Sigmoid colon (tissue), 7 donors: Measurements from ENCODE around the gene MRM3. TPM values are rescaled to one million over a fixed set of nuclear protein-coding genes. Genes with fewer than 3 reads are reported as not detected.
"Not testable (repeated sequence)": the region's sequence is repeated elsewhere in the genome, so short reads cannot be mapped to it uniquely, and the experiment has no call there.

ENCODE experiments used
- DNase-seq: peaks from one replicate; pipeline ENCODE4 v3.0.0-alpha.2; 2019
- H3K27ac ChIP-seq, 4 donors: fragments of 200-600 bp; sonication (generic); one replicate each; pipeline ENCODE4 v1.5.1; 2016 to 2019; ENCODE audit warnings: mild to moderate bottlenecking in 1 of 4
- H3K27me3 ChIP-seq, 3 donors: fragments of 200-600 bp; sonication (generic); one replicate each; pipeline ENCODE4 v1.5.1; 2019; ENCODE audit warnings: mild to moderate bottlenecking in 1 of 3
- H3K36me3 ChIP-seq, 4 donors: fragments of 200-600 bp; sonication (generic); one replicate each; pipeline ENCODE4 v1.5.1; 2016 to 2019
- H3K4me1 ChIP-seq, 4 donors: fragments of 200-600 bp; sonication (generic); one replicate each; pipeline ENCODE4 v1.5.1; 2017 to 2019
- H3K4me3 ChIP-seq, 4 donors: fragments of 200-600 bp; sonication (generic); one replicate each; pipeline ENCODE4 v1.5.1; 2017 to 2019; ENCODE audit warnings: mild to moderate bottlenecking in 2 of 4, moderate library complexity in 1 of 4
- H3K9me3 ChIP-seq, 4 donors: fragments of 200-600 bp in 3 of 4; sonication (generic) in 3 of 4; one replicate each; pipeline versions ENCODE4 v1.5.1 to v1.6.1; 2013 to 2019
- EP300 ChIP-seq, 4 donors: sonication (generic); formaldehyde crosslinking; IDR thresholded peaks; one replicate each; pipeline ENCODE4 v1.6.1; 2017; ENCODE audit warnings: antibody characterized with exemption in 4 of 4
- POLR2A ChIP-seq, 2 donors: fragments of 450-650 bp; IDR thresholded peaks; one replicate each; pipeline ENCODE4 v1.6.1; 2016; ENCODE audit warnings: antibody characterized with exemption in 2 of 2, mild to moderate bottlenecking in 2 of 2, moderate library complexity in 2 of 2
- POLR2AphosphoS5 ChIP-seq, 4 donors: sonication (generic); formaldehyde crosslinking; IDR thresholded peaks; one replicate each; pipeline ENCODE4 v1.6.1; 2017; ENCODE audit warnings: antibody characterized with exemption in 4 of 4
- WGBS, 2 donors: extraction: QIAGEN DNeasy Blood & Tissue Kit; methylation state at CpG; one replicate each; pipeline ENCODE4 v1.1.7; 2013; 5-methylcytosine and 5-hydroxymethylcytosine counted together
- intact Hi-C: fragments of 100-400 bp; cut with DNase I; formaldehyde crosslinking; loops from one replicate; pipeline ENCODE4 v1.15.1; 2023
- polyA plus RNA-seq, 3 donors: library from polyadenylated mRNA; stranded (reverse); fragments of 200-250 nt; gene quantifications; one replicate each; pipeline ENCODE4 v1.2.3, GENCODE V29; 2013
- total RNA-seq, 4 donors: library from RNA; depleted of rRNA; stranded (reverse); fragments of >200 nt; gene quantifications; one replicate each; pipeline ENCODE4 v1.1.0, GENCODE V29; 2016
- TF ChIP-seq, protein P1 (sequence below), 4 experiments: fragments of 450-650 bp in 3 of 4; fragments of 200-600 bp in 1 of 4; IDR thresholded peaks; one replicate each; pipeline ENCODE4 v1.5.1; 2016 to 2019; ENCODE audit warnings: antibody characterized with exemption in 4 of 4, mild to moderate bottlenecking in 3 of 4, moderate library complexity in 2 of 4
- donor health status: healthy with polysubstance abuse.
- donor health status: Bipolar disorder and iron deficiency.
- donor health status: healthy.

Gene MRM3
- total and polyA plus RNA-seq, 7 donors: 10.4 to 22.4 (median 17.1) TPM

- TF ChIP-seq EP300 (IDR thresholded peaks at IDR 0.05) (no peak), POLR2A (IDR thresholded peaks at IDR 0.05) (no peak), POLR2AphosphoS5 (IDR thresholded peaks at IDR 0.05) (no peak)
- TF ChIP-seq, protein P1, sequence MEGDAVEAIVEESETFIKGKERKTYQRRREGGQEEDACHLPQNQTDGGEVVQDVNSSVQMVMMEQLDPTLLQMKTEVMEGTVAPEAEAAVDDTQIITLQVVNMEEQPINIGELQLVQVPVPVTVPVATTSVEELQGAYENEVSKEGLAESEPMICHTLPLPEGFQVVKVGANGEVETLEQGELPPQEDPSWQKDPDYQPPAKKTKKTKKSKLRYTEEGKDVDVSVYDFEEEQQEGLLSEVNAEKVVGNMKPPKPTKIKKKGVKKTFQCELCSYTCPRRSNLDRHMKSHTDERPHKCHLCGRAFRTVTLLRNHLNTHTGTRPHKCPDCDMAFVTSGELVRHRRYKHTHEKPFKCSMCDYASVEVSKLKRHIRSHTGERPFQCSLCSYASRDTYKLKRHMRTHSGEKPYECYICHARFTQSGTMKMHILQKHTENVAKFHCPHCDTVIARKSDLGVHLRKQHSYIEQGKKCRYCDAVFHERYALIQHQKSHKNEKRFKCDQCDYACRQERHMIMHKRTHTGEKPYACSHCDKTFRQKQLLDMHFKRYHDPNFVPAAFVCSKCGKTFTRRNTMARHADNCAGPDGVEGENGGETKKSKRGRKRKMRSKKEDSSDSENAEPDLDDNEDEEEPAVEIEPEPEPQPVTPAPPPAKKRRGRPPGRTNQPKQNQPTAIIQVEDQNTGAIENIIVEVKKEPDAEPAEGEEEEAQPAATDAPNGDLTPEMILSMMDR (IDR thresholded peaks at IDR 0.05): no peak
- no peak for DNase-seq
- WGBS, 2 donors: 78% methylated on average over 3 of the region's 3 CpGs
- Histone ChIP-seq H3K4me3 (no peak overlapping the region), H3K36me3 (peaks cover 6 to 37% (median 10%) of the 10 kb centered on the region in 4 donors), H3K27ac (no peak overlapping the region), H3K4me1 (peaks cover 0 to 29% (median 27%) of the 10 kb centered on the region in 4 donors), H3K9me3 (no peaks in the 10 kb centered on the region), H3K27me3 (no peaks in the 10 kb centered on the region)
- intact Hi-C loops: loop anchor here (5.0 kb wide), 1 partner anchor 213 kb away; the partner anchor contains the start of gene TIMM22
Observed at GRCh38 chr17:784143-784542, 2.0 kb downstream of the MRM3 start.

- Histone ChIP-seq H3K36me3 (peaks cover 8 to 49% (median 11%) of the 10 kb centered on the region in 4 donors), H3K4me1 (peaks cover 0 to 35% (median 29%) of the 10 kb centered on the region in 4 donors)
- WGBS, 2 donors: 90 to 96% methylated on average over 7 of the region's 7 CpGs
- H3K27me3 ChIP-seq, intact Hi-C loops, H3K27ac ChIP-seq, H3K9me3 ChIP-seq, H3K4me3 ChIP-seq: not testable (repeated sequence)
- DNase-seq: peak; percentile 15
Observed at GRCh38 chr17:785901-786300, 3.7 kb downstream of the MRM3 start.

GRCh38 chr17:787641-788221 lies 5.6 kb downstream of the MRM3 start:
- H3K27ac ChIP-seq: no peak overlapping the region
- DNase-seq: peak; percentile 48
- no peak overlapping the region for H3K4me3 ChIP-seq
- TF ChIP-seq, protein P1 (IDR thresholded peaks at IDR 0.05): no peak
- TF ChIP-seq POLR2AphosphoS5 (IDR thresholded peaks at IDR 0.05) (no peak), POLR2A (IDR thresholded peaks at IDR 0.05) (no peak), EP300 (IDR thresholded peaks at IDR 0.05) (no peak)
- no peaks in the 10 kb centered on the region for H3K9me3 ChIP-seq
- peaks cover 20 to 65% (median 21%) of the 10 kb centered on the region in 4 donors for H3K36me3 ChIP-seq
- peaks cover 0 to 30% (median 23%) of the 10 kb centered on the region in 4 donors for H3K4me1 ChIP-seq
- intact Hi-C loops: no loop called here
- 84 to 94% methylated on average over 12 of the region's 12 CpGs for WGBS, 2 donors
- H3K27me3 ChIP-seq: no peaks in the 10 kb centered on the region

DNA sequence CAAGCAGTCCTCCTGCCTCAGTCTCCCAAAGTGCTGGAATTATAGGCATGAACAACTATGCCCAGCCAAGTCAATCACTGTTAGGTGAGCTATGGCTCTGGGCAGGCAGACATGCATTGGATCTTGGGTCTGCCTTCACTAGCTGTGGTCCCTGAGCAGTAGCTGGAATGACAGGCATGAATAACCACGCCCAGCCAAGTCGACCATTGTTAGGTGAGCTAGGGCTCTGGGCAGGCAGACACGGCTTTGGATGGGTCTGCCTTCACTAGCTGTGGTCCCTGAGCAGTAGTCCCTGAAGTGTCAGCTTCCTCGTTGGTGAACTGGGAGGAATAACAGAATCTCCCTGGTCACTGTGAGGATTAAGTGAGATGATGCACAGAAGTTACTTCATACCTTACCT lies 6.4 kb downstream of the MRM3 start:
- TF ChIP-seq POLR2AphosphoS5 (IDR thresholded peaks at IDR 0.05): no peak
- TF ChIP-seq POLR2A (IDR thresholded peaks at IDR 0.05): no peak
- TF ChIP-seq EP300 (IDR thresholded peaks at IDR 0.05): no peak
- TF ChIP-seq, protein P1 (IDR thresholded peaks at IDR 0.05): no peak
- Histone ChIP-seq H3K9me3 (no peaks in the 10 kb centered on the region), H3K4me1 (peaks cover 0 to 25% (median 15%) of the 10 kb centered on the region in 4 donors), H3K27ac (no peak overlapping the region), H3K36me3 (peaks cover 20 to 66% (median 21%) of the 10 kb centered on the region in 4 donors), H3K4me3 (no peak overlapping the region), H3K27me3 (no peaks in the 10 kb centered on the region)
- peak; percentile 35 for DNase-seq
- intact Hi-C loops: no loop called here
- WGBS, 2 donors: 90 to 93% methylated on average over 4 of the region's 4 CpGs

DNA sequence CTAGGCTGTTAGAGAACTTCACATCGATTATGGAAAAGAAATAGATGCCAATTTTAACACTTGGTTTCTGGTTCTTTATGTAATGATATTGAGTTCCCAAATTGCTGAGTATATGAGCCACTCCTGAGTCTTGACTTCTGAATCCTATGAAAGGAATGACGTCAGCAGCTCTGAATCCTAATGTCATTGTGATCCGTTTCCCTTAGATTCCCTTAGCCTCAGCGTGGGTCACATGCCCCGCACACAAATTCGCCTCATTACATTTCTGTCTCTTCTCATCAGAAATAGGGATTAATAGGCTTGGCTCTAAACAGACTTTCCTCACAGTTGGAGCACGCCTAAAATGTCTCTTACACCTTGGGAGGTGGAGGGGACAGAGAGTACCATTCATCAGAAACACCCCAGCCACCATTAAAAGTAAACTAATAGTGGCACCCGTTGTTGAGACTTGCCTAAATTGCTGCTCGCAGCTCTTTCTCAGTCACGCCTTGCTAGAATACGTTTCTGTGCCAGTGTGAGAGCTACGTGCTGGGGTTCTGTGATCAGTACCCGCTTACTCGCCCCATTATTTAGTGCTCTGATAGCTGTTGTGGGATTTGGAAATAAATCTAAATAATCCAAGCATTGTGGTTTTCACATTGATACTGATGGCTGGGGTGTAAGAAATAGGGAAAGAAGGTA lies 7.1 kb downstream of the MRM3 start:
- no peak for DNase-seq
- H3K27ac ChIP-seq: peak overlapping the region in 3 of 4 donors; percentile 23 to 55 (median 35)
- peaks cover 20 to 64% (median 21%) of the 10 kb centered on the region in 4 donors for H3K36me3 ChIP-seq

More for the DNA sequence above, 7.1 kb downstream of the MRM3 start:
- H3K9me3 ChIP-seq: no peaks in the 10 kb centered on the region
- H3K4me1 ChIP-seq: peaks cover 0 to 25% (median 15%) of the 10 kb centered on the region in 4 donors
- intact Hi-C loops: no loop called here
- no peaks in the 10 kb centered on the region for H3K27me3 ChIP-seq
- H3K4me3 ChIP-seq: no peak overlapping the region
- WGBS, 2 donors: 91 to 93% methylated on average over 14 of the region's 14 CpGs
- TF ChIP-seq POLR2A (IDR thresholded peaks at IDR 0.05) (no peak), POLR2AphosphoS5 (IDR thresholded peaks at IDR 0.05) (no peak), EP300 (IDR thresholded peaks at IDR 0.05) (no peak)
- TF ChIP-seq, protein P1 (IDR thresholded peaks at IDR 0.05): no peak
